Measurements from ENCODE around the gene LAMA2.
"Not testable (repeated sequence)": the region's sequence is repeated elsewhere in the genome, so short reads cannot be mapped to it uniquely, and the experiment has no call there.

Gene LAMA2

GRCh38 chr6:129135451-129135850 lies 252.5 kb downstream of the LAMA2 start:
- Histone ChIP-seq H3K27me3 (ENCODE audit: control insufficient read depth, insufficient read depth, low read length) (no peaks in the 10 kb centered on the region), H3K4me1 (ENCODE audit: control insufficient read depth, insufficient read depth, low read length) (no peaks in the 10 kb centered on the region)
- WGBS (ENCODE audit: insufficient coverage, insufficient read length) = no CpG with 5 or more reads among the region's 1 CpG

GRCh38 chr6:129136751-129137150 lies 253.8 kb downstream of the LAMA2 start:
- H3K36me3 ChIP-seq (ENCODE audit: control insufficient read depth, insufficient read depth, low read length) = no peaks in the 10 kb centered on the region
- H3K9me3 ChIP-seq (ENCODE audit: control insufficient read depth, insufficient read depth, low read length) = no peaks in the 10 kb centered on the region
- H3K27ac ChIP-seq (ENCODE audit: low read length) = no peak overlapping the region
- no peaks in the 10 kb centered on the region for H3K4me1 ChIP-seq (ENCODE audit: control insufficient read depth, insufficient read depth, low read length)
- WGBS (ENCODE audit: insufficient coverage, insufficient read length) = no CpG with 5 or more reads among the region's 4 CpGs
- H3K27me3 ChIP-seq (ENCODE audit: control insufficient read depth, insufficient read depth, low read length) = no peaks in the 10 kb centered on the region
- DNase-seq (ENCODE audit: low read depth, low spot score) = no peak
- H3K4me3 ChIP-seq (ENCODE audit: low read length) = no peak overlapping the region

More at GRCh38 chr6:129135451-129135850, 252.5 kb downstream of the LAMA2 start:
- Histone ChIP-seq H3K4me3 (ENCODE audit: low read length) (no peak overlapping the region), H3K27ac (ENCODE audit: low read length) (no peak overlapping the region), H3K36me3 (ENCODE audit: control insufficient read depth, insufficient read depth, low read length) (no peaks in the 10 kb centered on the region), H3K9me3 (ENCODE audit: control insufficient read depth, insufficient read depth, low read length) (no peaks in the 10 kb centered on the region)
- DNase-seq (ENCODE audit: low read depth, low spot score) = no peak

- Histone ChIP-seq H3K27me3 (ENCODE audit: control insufficient read depth, insufficient read depth, low read length) (no peaks in the 10 kb centered on the region), H3K36me3 (ENCODE audit: control insufficient read depth, insufficient read depth, low read length) (no peaks in the 10 kb centered on the region), H3K4me3 (ENCODE audit: low read length) (no peak overlapping the region), H3K9me3 (ENCODE audit: control insufficient read depth, insufficient read depth, low read length) (no peaks in the 10 kb centered on the region), H3K27ac (ENCODE audit: low read length) (no peak overlapping the region), H3K4me1 (ENCODE audit: control insufficient read depth, insufficient read depth, low read length) (no peaks in the 10 kb centered on the region)
- WGBS (ENCODE audit: insufficient coverage, insufficient read length) = no CpG with 5 or more reads among the region's 4 CpGs
- DNase-seq (ENCODE audit: low read depth, low spot score) = no peak
Measured at GRCh38 chr6:129138739-129139405, 255.9 kb downstream of the LAMA2 start.

- Histone ChIP-seq H3K4me3 (ENCODE audit: low read length) (no peak overlapping the region), H3K27me3 (ENCODE audit: control insufficient read depth, insufficient read depth, low read length) (no peaks in the 10 kb centered on the region), H3K4me1 (ENCODE audit: control insufficient read depth, insufficient read depth, low read length) (no peaks in the 10 kb centered on the region), H3K9me3 (ENCODE audit: control insufficient read depth, insufficient read depth, low read length) (no peaks in the 10 kb centered on the region), H3K36me3 (ENCODE audit: control insufficient read depth, insufficient read depth, low read length) (no peaks in the 10 kb centered on the region), H3K27ac (ENCODE audit: low read length) (no peak overlapping the region)
- no peak for DNase-seq (ENCODE audit: low read depth, low spot score)
- WGBS (ENCODE audit: insufficient coverage, insufficient read length) = no CpG with 5 or more reads among the region's 2 CpGs
Measured at GRCh38 chr6:129140526-129140925, 257.6 kb downstream of the LAMA2 start.

- Histone ChIP-seq H3K9me3 (ENCODE audit: control insufficient read depth, insufficient read depth, low read length) (no peaks in the 10 kb centered on the region), H3K27ac (ENCODE audit: low read length) (no peak overlapping the region), H3K36me3 (ENCODE audit: control insufficient read depth, insufficient read depth, low read length) (no peaks in the 10 kb centered on the region), H3K27me3 (ENCODE audit: control insufficient read depth, insufficient read depth, low read length) (no peaks in the 10 kb centered on the region), H3K4me3 (ENCODE audit: low read length) (no peak overlapping the region), H3K4me1 (ENCODE audit: control insufficient read depth, insufficient read depth, low read length) (no peaks in the 10 kb centered on the region)
- WGBS (ENCODE audit: insufficient coverage, insufficient read length) = no CpG with 5 or more reads among the region's 1 CpG
- no peak for DNase-seq (ENCODE audit: low read depth, low spot score)
Measured at GRCh38 chr6:129141499-129141898, 258.6 kb downstream of the LAMA2 start.

GRCh38 chr6:129146902-129147301 lies 264.0 kb downstream of the LAMA2 start:
- no peak for DNase-seq (ENCODE audit: low read depth, low spot score)
- H3K27me3 ChIP-seq (ENCODE audit: control insufficient read depth, insufficient read depth, low read length) = no peaks in the 10 kb centered on the region
- H3K9me3 ChIP-seq (ENCODE audit: control insufficient read depth, insufficient read depth, low read length) = no peaks in the 10 kb centered on the region
- no peaks in the 10 kb centered on the region for H3K4me1 ChIP-seq (ENCODE audit: control insufficient read depth, insufficient read depth, low read length)
- no peak overlapping the region for H3K27ac ChIP-seq (ENCODE audit: low read length)
- WGBS (ENCODE audit: insufficient coverage, insufficient read length) = no CpG with 5 or more reads among the region's 3 CpGs
- H3K36me3 ChIP-seq (ENCODE audit: control insufficient read depth, insufficient read depth, low read length) = no peaks in the 10 kb centered on the region
- H3K4me3 ChIP-seq (ENCODE audit: low read length) = no peak overlapping the region

GRCh38 chr6:129150507-129150906 lies 267.6 kb downstream of the LAMA2 start:
- Histone ChIP-seq H3K27ac (ENCODE audit: low read length) (no peak overlapping the region), H3K27me3 (ENCODE audit: control insufficient read depth, insufficient read depth, low read length) (no peaks in the 10 kb centered on the region), H3K36me3 (ENCODE audit: control insufficient read depth, insufficient read depth, low read length) (no peaks in the 10 kb centered on the region), H3K4me3 (ENCODE audit: low read length) (no peak overlapping the region), H3K4me1 (ENCODE audit: control insufficient read depth, insufficient read depth, low read length) (no peaks in the 10 kb centered on the region), H3K9me3 (ENCODE audit: control insufficient read depth, insufficient read depth, low read length) (no peaks in the 10 kb centered on the region)
- WGBS (ENCODE audit: insufficient coverage, insufficient read length) = no CpG with 5 or more reads among the region's 4 CpGs
- no peak for DNase-seq (ENCODE audit: low read depth, low spot score)

GRCh38 chr6:129153257-129153656 lies 270.3 kb downstream of the LAMA2 start:
- Histone ChIP-seq H3K27me3 (ENCODE audit: control insufficient read depth, insufficient read depth, low read length) (no peaks in the 10 kb centered on the region), H3K9me3 (ENCODE audit: control insufficient read depth, insufficient read depth, low read length) (no peaks in the 10 kb centered on the region), H3K36me3 (ENCODE audit: control insufficient read depth, insufficient read depth, low read length) (no peaks in the 10 kb centered on the region), H3K27ac (ENCODE audit: low read length) (no peak overlapping the region), H3K4me1 (ENCODE audit: control insufficient read depth, insufficient read depth, low read length) (no peaks in the 10 kb centered on the region), H3K4me3 (ENCODE audit: low read length) (no peak overlapping the region)
- no peak for DNase-seq (ENCODE audit: low read depth, low spot score)
- no CpG with 5 or more reads among the region's 4 CpGs for WGBS (ENCODE audit: insufficient coverage, insufficient read length)

GRCh38 chr6:129159242-129159641 lies 276.3 kb downstream of the LAMA2 start:
- not testable (repeated sequence) for H3K27ac ChIP-seq (ENCODE audit: low read length); H3K4me1 ChIP-seq (ENCODE audit: control insufficient read depth, insufficient read depth, low read length); H3K27me3 ChIP-seq (ENCODE audit: control insufficient read depth, insufficient read depth, low read length); H3K9me3 ChIP-seq (ENCODE audit: control insufficient read depth, insufficient read depth, low read length); DNase-seq (ENCODE audit: low read depth, low spot score); H3K4me3 ChIP-seq (ENCODE audit: low read length); H3K36me3 ChIP-seq (ENCODE audit: control insufficient read depth, insufficient read depth, low read length)
- no CpG with 5 or more reads among the region's 17 CpGs for WGBS (ENCODE audit: insufficient coverage, insufficient read length)

- no peaks in the 10 kb centered on the region for H3K27me3 ChIP-seq (ENCODE audit: control insufficient read depth, insufficient read depth, low read length)
- H3K36me3 ChIP-seq (ENCODE audit: control insufficient read depth, insufficient read depth, low read length) = no peaks in the 10 kb centered on the region
- H3K27ac ChIP-seq (ENCODE audit: low read length) = no peak overlapping the region
- DNase-seq (ENCODE audit: low read depth, low spot score) = no peak
- no peak overlapping the region for H3K4me3 ChIP-seq (ENCODE audit: low read length)
- WGBS (ENCODE audit: insufficient coverage, insufficient read length) = no CpG with 5 or more reads among the region's 1 CpG
- H3K9me3 ChIP-seq (ENCODE audit: control insufficient read depth, insufficient read depth, low read length) = no peaks in the 10 kb centered on the region
- H3K4me1 ChIP-seq (ENCODE audit: control insufficient read depth, insufficient read depth, low read length) = no peaks in the 10 kb centered on the region
Measured at GRCh38 chr6:129162605-129163004, 279.7 kb downstream of the LAMA2 start.

GRCh38 chr6:129163551-129163950 lies 280.6 kb downstream of the LAMA2 start:
- DNase-seq (ENCODE audit: low read depth, low spot score) = no peak
- H3K27me3 ChIP-seq (ENCODE audit: control insufficient read depth, insufficient read depth, low read length) = no peaks in the 10 kb centered on the region
- WGBS (ENCODE audit: insufficient coverage, insufficient read length) = 100% methylated on average over 1 of the region's 2 CpGs
- no peak overlapping the region for H3K27ac ChIP-seq (ENCODE audit: low read length)
- H3K4me1 ChIP-seq (ENCODE audit: control insufficient read depth, insufficient read depth, low read length) = no peaks in the 10 kb centered on the region
- H3K9me3 ChIP-seq (ENCODE audit: control insufficient read depth, insufficient read depth, low read length) = no peaks in the 10 kb centered on the region
- no peaks in the 10 kb centered on the region for H3K36me3 ChIP-seq (ENCODE audit: control insufficient read depth, insufficient read depth, low read length)
- H3K4me3 ChIP-seq (ENCODE audit: low read length) = no peak overlapping the region
